Measurements from ENCODE around the gene CDK17.

DNA sequence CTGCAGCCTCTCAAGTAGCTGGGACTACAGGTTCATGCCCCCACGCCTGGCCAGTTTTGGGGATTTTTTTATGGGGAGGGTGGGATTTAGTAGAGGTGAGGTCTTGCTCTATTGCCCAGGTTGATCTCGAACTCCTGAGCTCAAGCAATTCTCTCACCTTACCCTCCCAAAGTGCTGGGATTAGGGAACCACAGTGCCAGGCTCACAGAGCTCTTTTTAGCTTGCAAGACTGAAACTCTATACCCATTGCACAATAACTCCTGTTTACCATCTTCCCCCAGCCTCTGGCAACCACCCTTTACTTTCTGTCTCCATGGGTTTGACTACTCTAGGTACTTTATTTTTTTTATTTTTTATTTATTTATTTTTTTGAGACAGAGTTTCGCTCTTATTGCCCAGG, 25.7 kb upstream of the CDK17 start:
- TF ChIP-seq, protein P1, sequence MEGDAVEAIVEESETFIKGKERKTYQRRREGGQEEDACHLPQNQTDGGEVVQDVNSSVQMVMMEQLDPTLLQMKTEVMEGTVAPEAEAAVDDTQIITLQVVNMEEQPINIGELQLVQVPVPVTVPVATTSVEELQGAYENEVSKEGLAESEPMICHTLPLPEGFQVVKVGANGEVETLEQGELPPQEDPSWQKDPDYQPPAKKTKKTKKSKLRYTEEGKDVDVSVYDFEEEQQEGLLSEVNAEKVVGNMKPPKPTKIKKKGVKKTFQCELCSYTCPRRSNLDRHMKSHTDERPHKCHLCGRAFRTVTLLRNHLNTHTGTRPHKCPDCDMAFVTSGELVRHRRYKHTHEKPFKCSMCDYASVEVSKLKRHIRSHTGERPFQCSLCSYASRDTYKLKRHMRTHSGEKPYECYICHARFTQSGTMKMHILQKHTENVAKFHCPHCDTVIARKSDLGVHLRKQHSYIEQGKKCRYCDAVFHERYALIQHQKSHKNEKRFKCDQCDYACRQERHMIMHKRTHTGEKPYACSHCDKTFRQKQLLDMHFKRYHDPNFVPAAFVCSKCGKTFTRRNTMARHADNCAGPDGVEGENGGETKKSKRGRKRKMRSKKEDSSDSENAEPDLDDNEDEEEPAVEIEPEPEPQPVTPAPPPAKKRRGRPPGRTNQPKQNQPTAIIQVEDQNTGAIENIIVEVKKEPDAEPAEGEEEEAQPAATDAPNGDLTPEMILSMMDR (IDR thresholded peaks at IDR 0.05): no peak
- TF ChIP-seq, protein P2, sequence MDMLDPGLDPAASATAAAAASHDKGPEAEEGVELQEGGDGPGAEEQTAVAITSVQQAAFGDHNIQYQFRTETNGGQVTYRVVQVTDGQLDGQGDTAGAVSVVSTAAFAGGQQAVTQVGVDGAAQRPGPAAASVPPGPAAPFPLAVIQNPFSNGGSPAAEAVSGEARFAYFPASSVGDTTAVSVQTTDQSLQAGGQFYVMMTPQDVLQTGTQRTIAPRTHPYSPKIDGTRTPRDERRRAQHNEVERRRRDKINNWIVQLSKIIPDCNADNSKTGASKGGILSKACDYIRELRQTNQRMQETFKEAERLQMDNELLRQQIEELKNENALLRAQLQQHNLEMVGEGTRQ (IDR thresholded peaks at IDR 0.05; ENCODE audit: borderline replicate concordance, low read depth, low read length): no peak
- TF ChIP-seq EP300 (IDR thresholded peaks at IDR 0.05; ENCODE audit: borderline replicate concordance in 1 of 2, low read depth in 1 of 2, low read length in 1 of 2) (no peak), EZH2phosphoT487 (IDR thresholded peaks at IDR 0.05; ENCODE audit: borderline replicate concordance, low read depth) (no peak), FOSL2 (IDR thresholded peaks at IDR 0.05; ENCODE audit: borderline replicate concordance, low read depth) (no peak), USF1 (IDR thresholded peaks at IDR 0.05; ENCODE audit: borderline replicate concordance, low read depth) (no peak), YY1 (IDR thresholded peaks at IDR 0.05; ENCODE audit: low read depth) (no peak), MAX (IDR thresholded peaks at IDR 0.05; ENCODE audit: low read depth) (no peak), TAF1 (IDR thresholded peaks at IDR 0.05; ENCODE audit: borderline replicate concordance, low read depth, low read length) (no peak), TCF12 (IDR thresholded peaks at IDR 0.05) (no peak), JUND (IDR thresholded peaks at IDR 0.05) (no peak), NFIC (IDR thresholded peaks at IDR 0.05; ENCODE audit: borderline replicate concordance) (no peak)
